ENCODE data around the gene SPACA7.

SPACA7 gene

GRCh38 chr13:112469071-112469745, 93.1 kb downstream of the SPACA7 start:
- no peak for DNase-seq

GRCh38 chr13:112473818-112474217, 97.7 kb downstream of the SPACA7 start:
- DNase-seq = no peak

GRCh38 chr13:112474869-112475268, 98.7 kb downstream of the SPACA7 start:
- no peak for DNase-seq

GRCh38 chr13:112475889-112476288, 99.7 kb downstream of the SPACA7 start:
- DNase-seq = no peak

- no peak for DNase-seq
These were observed 101.0 kb downstream of the SPACA7 start for GRCh38 chr13:112477070-112477619.

- DNase-seq = no peak
These were observed 103.2 kb downstream of the SPACA7 start for GRCh38 chr13:112479389-112479788.

- no peak for DNase-seq
These were observed 105.3 kb downstream of the SPACA7 start for GRCh38 chr13:112481458-112481857.

- DNase-seq = no peak
These were observed 107.1 kb downstream of the SPACA7 start for GRCh38 chr13:112483299-112483698.

Data from KG1 (cell line).